Nephron (organoid): Measurements from ENCODE around the gene DNAJC12.
"Not testable (repeated sequence)": the region's sequence is repeated elsewhere in the genome, so short reads cannot be mapped to it uniquely, and the experiment has no call there.

Source experiments
- H3K27ac Mint-ChIP-seq, 3 experiments: 2 replicates each; pipeline ENCODE4 v1.8.0; 2020; ENCODE audit warnings: mixed read lengths in 3 of 3, mild to moderate bottlenecking in 2 of 3, moderate library complexity in 1 of 3
- H3K27me3 Mint-ChIP-seq: 2 replicates; pipeline ENCODE4 v1.8.0; 2021; ENCODE audit warnings: low read depth, mild to moderate bottlenecking, moderate library complexity, mixed read lengths
- H3K36me3 Mint-ChIP-seq: 2 replicates; pipeline ENCODE4 v1.8.0; 2020; ENCODE audit warnings: low read depth, mixed read lengths
- H3K4me1 Mint-ChIP-seq: 2 replicates; pipeline ENCODE4 v1.8.0; 2020; ENCODE audit warnings: mixed read lengths
- H3K4me3 Mint-ChIP-seq, 3 experiments: 2 replicates each; pipeline ENCODE4 v1.8.0; 2020; ENCODE audit warnings: mild to moderate bottlenecking in 3 of 3, mixed read lengths in 3 of 3, moderate library complexity in 2 of 3
- H3K9me3 Mint-ChIP-seq: 2 replicates; pipeline ENCODE4 v1.8.0; 2020; ENCODE audit warnings: mixed read lengths
- TF ChIP-seq, protein P1 (sequence below), 3 experiments: fragments of 200-600 bp; sonication (generic); IDR thresholded peaks; one replicate each; pipeline ENCODE4 v1.5.0; 2021; ENCODE audit warnings: antibody characterized with exemption in 3 of 3; ENCODE audit not compliant: unreplicated experiment in 3 of 3

The DNAJC12 gene

DNA sequence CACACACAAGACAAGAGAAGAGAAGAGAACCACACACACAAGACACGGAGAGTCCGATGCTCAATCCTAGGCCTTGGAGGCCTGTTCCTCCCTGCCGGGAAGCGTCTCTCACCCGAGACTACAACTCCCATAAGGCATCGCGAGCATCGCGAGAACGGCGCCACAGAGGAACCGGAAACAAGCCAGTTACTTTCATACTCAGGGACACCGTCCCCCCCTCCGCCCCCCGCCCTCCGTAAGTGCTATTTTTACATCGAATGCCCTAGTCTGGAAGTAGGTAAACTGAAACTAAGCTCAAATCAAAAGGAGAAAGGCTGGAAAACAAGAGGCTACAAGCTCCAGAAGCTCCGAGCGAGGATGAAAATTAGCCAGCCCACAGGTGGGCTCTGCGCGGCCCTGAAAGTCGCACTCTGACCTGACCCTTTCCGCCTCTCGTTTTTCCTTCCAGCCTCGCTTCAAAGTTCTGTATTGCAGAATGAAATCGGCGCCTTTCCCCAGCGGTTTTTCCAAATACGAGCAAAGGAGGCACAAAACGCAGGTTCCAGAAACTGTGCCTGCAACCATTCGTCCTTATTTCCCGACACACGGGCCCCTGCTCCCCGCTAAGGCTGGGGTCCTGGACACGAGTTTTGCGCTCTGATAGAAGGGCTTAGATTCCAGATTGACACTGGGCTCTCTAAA is 11.5 kb upstream of the DNAJC12 start:
- peak overlapping the region; percentile 97 to 98 (median 97) for H3K27ac Mint-ChIP-seq
- peak overlapping the region; percentile 88 to 94 (median 93) for H3K4me3 Mint-ChIP-seq
- H3K36me3 Mint-ChIP-seq: no peaks in the 10 kb centered on the region
- H3K4me1 Mint-ChIP-seq: peaks cover 6% of the 10 kb centered on the region
- H3K27me3 Mint-ChIP-seq: no peaks in the 10 kb centered on the region
- H3K9me3 Mint-ChIP-seq: no peaks in the 10 kb centered on the region
- TF ChIP-seq, protein P1, sequence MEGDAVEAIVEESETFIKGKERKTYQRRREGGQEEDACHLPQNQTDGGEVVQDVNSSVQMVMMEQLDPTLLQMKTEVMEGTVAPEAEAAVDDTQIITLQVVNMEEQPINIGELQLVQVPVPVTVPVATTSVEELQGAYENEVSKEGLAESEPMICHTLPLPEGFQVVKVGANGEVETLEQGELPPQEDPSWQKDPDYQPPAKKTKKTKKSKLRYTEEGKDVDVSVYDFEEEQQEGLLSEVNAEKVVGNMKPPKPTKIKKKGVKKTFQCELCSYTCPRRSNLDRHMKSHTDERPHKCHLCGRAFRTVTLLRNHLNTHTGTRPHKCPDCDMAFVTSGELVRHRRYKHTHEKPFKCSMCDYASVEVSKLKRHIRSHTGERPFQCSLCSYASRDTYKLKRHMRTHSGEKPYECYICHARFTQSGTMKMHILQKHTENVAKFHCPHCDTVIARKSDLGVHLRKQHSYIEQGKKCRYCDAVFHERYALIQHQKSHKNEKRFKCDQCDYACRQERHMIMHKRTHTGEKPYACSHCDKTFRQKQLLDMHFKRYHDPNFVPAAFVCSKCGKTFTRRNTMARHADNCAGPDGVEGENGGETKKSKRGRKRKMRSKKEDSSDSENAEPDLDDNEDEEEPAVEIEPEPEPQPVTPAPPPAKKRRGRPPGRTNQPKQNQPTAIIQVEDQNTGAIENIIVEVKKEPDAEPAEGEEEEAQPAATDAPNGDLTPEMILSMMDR (IDR thresholded peaks at IDR 0.05; ENCODE audit: unreplicated experiment in 3 of 3): no peak

DNA sequence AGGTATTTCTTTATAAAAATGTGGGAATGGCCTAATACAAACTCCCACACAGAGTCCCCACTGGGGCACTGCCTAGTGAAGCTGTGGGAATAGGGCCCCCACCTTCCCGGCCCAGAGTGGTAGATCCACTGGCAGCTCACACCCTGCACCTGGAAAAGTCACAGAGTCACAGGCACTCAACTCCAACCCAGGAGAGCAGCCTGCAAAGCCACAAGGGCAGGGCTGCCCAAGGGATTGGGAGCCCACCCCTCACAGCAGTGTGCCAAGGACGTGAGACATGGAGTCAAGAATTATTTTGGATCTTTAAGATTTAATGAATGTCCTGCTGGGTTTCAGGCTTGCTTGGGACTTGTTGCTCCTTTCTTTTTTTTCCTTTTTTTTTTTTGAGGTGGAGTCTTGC is 5.3 kb upstream of the DNAJC12 start:
- Mint-ChIP-seq H3K27me3 (no peaks in the 10 kb centered on the region), H3K4me1 (peaks cover under 1% of the 10 kb centered on the region), H3K9me3 (peaks cover 8% of the 10 kb centered on the region), H3K27ac (no peak overlapping the region), H3K36me3 (no peaks in the 10 kb centered on the region), H3K4me3 (no peak overlapping the region)
- TF ChIP-seq, protein P1 (IDR thresholded peaks at IDR 0.05; ENCODE audit: unreplicated experiment in 3 of 3): no peak

DNA sequence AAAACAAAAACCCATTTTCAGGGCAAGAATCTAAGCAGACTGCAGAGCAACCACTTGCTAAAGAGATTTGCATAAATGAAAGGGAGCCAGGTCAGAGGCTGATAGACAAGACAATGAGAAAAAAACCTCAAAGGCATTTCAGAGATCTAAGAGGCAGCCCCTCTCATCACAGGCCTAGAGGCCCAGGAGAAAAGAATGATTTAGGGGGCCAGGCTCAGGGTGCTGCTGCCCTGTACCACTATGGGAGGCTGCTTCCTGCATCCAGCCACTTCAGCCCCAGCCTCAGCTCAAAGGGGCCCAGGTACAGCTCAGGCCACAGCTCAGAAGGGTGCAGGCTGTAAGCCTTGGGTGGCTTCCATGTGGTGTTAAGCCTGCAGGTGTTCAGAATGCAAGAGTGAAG is 3.7 kb upstream of the DNAJC12 start:
- H3K36me3 Mint-ChIP-seq: no peaks in the 10 kb centered on the region
- peaks cover 8% of the 10 kb centered on the region for H3K9me3 Mint-ChIP-seq
- no peak overlapping the region for H3K27ac Mint-ChIP-seq
- no peak overlapping the region for H3K4me3 Mint-ChIP-seq
- TF ChIP-seq, protein P1 (IDR thresholded peaks at IDR 0.05; ENCODE audit: unreplicated experiment in 3 of 3): no peak
- H3K4me1 Mint-ChIP-seq: peaks cover 8% of the 10 kb centered on the region
- H3K27me3 Mint-ChIP-seq: no peaks in the 10 kb centered on the region

DNA sequence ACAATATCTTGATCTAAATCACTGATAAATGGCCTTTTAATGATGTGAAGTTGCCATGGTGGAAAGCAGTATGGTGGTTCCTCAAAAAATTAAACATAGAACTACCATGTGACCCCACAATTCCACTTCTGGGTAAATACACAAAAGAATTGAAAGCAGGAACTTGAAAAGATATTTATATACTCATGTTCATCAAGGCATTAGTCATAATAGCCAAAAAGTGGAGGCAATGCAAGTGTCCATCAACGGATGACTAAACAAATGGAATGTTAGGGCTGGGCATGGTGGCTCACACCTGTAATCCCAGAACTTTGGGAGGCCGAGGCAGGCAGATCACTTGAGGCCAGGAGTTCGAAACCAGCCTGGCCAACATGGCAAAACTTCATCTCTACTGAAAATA is 2.0 kb upstream of the DNAJC12 start:
- Mint-ChIP-seq H3K36me3 (no peaks in the 10 kb centered on the region), H3K27me3 (no peaks in the 10 kb centered on the region), H3K9me3 (peaks cover 8% of the 10 kb centered on the region), H3K4me1 (peaks cover 19% of the 10 kb centered on the region), H3K27ac (no peak overlapping the region), H3K4me3 (no peak overlapping the region)
- TF ChIP-seq, protein P1 (IDR thresholded peaks at IDR 0.05; ENCODE audit: unreplicated experiment in 3 of 3): no peak

DNA sequence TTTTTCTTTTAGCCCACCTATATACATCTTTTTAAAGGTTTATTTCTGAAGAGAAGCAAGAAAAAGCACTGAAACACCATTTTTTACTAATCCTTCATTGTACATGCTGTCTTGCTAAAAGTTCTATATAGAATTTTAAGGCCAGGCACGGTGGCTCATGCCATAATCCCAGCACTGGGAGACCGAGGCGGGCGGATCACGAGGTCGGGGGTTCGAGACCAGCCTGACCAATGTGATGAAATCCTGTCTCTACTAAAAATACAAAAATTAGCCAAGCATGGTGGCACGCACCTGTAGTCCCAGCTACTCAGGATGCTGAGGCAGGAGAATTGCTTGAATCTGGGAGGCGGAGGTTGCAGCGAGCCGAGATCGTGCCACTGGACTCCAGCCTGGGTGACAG is 1.5 kb upstream of the DNAJC12 start:
- peaks cover 19% of the 10 kb centered on the region for H3K4me1 Mint-ChIP-seq
- H3K27ac Mint-ChIP-seq, H3K27me3 Mint-ChIP-seq, H3K4me3 Mint-ChIP-seq, H3K9me3 Mint-ChIP-seq, H3K36me3 Mint-ChIP-seq: not testable (repeated sequence)

DNA sequence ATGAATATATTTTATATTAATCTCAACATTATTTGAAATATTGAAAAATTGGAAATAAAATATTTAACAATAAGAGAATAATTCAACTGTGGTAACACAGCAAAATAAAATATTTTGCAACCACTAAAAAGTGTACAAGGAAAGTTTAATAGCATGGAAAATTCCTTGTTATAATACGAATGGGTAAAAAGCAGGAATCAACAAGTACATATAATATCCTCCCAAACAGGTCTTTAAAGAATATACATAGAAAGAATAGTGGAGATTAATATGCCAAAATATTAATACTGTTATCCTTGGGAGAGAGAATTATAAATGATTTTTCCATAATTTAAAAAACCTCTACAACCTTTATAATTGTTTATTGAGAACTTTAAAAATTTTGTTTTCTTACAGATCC is 1.0 kb downstream of the DNAJC12 start:
- Mint-ChIP-seq H3K4me3 (peak overlapping the region; percentile 58 to 74 (median 73)), H3K36me3 (no peaks in the 10 kb centered on the region), H3K4me1 (peaks cover 19% of the 10 kb centered on the region), H3K27ac (no peak overlapping the region), H3K9me3 (peaks cover 8% of the 10 kb centered on the region), H3K27me3 (no peaks in the 10 kb centered on the region)
- TF ChIP-seq, protein P1 (IDR thresholded peaks at IDR 0.05; ENCODE audit: unreplicated experiment in 3 of 3): no peak
